GM12874 (cell line): Measurements from ENCODE around the gene AHSG.

ENCODE experiments used
- TF ChIP-seq, protein P1 (sequence below): IDR thresholded peaks from 2 replicates; pipeline ENCODE4 v1.5.1; 2011; ENCODE audit warnings: low read depth, mild to moderate bottlenecking, control low read depth, low read length, moderate library complexity; ENCODE audit not compliant: insufficient read depth

The AHSG gene

DNA sequence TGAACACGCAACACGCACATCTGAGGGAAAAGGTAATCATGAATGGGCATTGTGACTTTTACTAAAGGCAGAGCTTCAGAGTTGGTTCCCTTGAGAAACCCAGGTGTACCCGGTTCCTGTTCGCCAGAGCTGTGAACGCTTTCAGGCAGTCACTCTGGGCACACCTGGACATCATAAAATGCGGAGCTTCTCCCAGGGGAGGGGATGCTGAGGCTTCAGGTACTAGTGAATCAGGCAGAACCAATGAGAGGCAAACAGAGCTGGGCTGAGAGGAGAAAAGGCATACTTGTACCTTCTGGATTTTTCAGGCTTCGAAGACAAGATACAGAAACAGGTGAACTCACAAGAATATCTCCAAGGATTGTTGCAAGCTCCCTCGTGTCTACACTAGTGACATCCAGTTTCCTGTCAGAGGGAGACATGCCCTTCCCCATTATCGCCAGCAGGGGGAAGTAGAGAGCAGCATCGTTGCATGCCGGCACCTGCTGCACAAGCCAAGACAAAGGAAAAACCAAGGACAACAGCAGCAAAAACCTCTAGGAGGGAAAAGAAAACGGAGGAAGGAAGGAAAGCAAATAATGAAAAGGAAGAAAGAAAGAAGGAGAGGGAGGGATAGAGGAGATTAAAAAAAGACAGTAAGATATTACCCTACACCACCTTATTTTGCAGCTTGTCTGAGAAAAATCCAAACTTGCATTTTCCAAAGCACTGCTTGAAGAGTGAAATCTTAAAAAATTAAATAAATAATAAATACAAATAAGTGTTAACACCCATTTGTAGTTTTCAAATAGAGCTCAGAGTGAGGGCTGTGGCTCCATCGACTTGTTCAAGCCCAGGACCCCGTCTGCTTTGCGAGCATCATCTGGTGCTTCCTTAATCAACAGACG, 2.0 kb downstream of the AHSG start:
- TF ChIP-seq, protein P1, sequence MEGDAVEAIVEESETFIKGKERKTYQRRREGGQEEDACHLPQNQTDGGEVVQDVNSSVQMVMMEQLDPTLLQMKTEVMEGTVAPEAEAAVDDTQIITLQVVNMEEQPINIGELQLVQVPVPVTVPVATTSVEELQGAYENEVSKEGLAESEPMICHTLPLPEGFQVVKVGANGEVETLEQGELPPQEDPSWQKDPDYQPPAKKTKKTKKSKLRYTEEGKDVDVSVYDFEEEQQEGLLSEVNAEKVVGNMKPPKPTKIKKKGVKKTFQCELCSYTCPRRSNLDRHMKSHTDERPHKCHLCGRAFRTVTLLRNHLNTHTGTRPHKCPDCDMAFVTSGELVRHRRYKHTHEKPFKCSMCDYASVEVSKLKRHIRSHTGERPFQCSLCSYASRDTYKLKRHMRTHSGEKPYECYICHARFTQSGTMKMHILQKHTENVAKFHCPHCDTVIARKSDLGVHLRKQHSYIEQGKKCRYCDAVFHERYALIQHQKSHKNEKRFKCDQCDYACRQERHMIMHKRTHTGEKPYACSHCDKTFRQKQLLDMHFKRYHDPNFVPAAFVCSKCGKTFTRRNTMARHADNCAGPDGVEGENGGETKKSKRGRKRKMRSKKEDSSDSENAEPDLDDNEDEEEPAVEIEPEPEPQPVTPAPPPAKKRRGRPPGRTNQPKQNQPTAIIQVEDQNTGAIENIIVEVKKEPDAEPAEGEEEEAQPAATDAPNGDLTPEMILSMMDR, result peak; percentile 91

DNA sequence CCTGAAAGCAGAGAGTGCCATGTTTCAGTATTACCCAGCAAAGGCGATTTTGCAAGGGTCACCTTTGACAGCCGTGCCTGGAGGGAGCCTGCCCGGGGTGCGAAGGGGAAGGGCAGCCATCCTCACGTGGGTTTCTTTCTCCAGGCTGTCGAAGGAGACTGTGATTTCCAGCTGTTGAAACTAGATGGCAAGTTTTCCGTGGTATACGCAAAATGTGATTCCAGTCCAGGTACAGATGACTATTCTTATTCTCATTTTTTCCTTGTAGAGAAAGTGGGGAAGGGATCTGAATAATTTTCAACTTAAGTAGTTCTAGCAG, 3.4 kb downstream of the AHSG start:
- TF ChIP-seq, protein P1, result no peak

DNA sequence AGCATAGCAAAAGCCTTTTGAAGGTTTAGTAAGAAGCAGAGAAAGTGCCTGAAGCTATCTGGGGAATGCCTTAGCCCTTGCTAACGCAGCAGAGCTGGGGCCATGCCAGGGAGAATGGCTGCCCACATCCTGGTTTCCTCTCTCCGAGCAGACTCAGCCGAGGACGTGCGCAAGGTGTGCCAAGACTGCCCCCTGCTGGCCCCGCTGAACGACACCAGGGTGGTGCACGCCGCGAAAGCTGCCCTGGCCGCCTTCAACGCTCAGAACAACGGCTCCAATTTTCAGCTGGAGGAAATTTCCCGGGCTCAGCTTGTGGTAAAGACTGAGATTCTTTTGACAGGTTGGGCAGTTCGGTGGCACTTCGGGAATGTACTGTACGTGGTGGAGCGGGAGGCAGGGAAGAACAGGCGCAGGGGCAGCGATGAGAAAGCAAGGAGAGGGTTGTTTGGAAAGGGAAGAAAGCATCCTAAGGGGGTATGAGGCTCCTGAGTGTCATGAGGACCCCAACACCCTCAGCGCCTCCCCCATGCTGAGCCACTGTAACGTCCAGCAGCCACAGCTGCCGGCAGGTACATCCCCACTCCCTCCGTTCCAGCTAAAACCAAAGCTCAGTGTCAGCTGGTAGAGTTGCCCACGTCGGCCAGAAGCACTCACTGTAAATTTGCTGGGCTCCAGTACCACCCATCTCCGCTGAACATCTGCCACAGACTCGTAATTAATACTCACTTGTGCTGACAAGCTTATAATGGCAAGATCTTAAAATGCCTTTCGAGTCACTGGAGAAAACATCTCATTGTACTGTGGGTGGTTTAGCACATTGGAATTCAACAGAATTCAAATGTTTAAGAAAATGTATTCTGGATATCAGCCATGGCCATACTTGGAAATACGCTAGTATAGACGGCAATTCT, 4.4 kb downstream of the AHSG start:
- TF ChIP-seq, protein P1, result peak; percentile 97

DNA sequence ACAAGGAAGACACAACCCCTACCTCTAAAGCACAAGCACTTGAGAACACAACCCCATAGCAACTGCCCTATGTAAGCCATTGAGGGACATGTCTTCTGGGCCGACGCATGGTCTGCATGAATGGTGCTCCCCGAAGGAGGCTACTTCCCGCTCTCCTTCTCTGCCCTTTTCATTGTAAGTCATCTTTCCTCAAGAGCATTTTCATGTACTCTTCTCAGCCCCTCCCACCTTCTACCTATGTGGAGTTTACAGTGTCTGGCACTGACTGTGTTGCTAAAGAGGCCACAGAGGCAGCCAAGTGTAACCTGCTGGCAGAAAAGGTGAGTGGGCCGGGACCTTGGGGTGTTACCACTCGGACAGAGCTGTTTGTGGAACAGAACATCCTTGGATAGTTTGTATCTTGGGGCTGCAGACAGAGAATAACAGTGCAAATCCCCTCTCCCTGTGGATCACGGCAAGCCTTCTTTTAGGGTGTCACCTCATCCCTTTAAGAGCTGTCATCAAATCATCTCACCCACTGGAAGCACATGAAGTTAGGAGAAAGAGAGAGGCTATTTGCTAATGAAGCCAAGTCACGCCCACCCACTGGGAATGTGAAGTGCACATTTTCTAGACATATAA, 5.6 kb downstream of the AHSG start:
- TF ChIP-seq, protein P1, result no peak

DNA sequence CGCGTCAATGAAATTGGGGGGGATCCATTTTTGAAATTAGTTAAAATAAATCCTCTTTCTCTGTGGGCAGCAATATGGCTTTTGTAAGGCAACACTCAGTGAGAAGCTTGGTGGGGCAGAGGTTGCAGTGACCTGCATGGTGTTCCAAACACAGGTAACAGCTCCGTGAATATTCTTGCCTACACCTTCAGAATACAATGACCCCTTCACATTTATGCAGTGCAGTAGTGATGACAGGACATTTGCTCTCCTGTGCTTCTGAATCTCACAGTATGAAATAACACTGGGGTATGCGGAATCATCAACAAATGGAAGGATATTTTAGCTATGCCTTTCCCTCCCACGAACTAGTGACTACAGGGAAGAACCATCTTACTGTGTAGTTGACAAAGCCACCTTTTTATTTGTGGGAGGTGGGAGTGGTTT, 6.9 kb downstream of the AHSG start:
- TF ChIP-seq, protein P1, result no peak

DNA sequence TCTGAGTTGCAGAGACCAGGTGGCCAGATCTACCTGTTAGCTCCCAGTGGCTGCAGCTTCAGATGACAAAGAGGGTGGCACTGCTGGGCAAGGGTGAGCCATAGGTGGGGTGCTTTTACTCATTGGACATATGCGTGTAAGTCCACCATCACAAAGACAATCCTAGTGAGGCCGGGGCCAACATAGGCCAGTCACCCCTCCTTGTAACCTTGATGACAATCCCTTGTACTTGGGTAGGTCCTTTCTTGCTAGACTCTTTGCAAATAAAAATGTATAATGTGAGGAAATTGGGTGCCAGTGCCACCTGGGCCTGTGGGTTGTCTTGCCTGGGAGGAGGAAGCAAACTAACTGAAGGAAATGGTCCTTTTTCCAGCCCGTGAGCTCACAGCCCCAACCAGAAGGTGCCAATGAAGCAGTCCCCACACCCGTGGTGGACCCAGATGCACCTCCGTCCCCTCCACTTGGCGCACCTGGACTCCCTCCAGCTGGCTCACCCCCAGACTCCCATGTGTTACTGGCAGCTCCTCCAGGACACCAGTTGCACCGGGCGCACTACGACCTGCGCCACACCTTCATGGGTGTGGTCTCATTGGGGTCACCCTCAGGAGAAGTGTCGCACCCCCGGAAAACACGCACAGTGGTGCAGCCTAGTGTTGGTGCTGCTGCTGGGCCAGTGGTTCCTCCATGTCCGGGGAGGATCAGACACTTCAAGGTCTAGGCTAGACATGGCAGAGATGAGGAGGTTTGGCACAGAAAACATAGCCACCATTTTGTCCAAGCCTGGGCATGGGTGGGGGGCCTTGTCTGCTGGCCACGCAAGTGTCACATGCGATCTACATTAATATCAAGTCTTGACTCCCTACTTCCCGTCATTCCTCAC, 7.6 kb downstream of the AHSG start:
- TF ChIP-seq, protein P1, result no peak
